Uterus (tissue), 2 donors: Measurements from ENCODE around the gene KCNK1.

ENCODE experiments used
- CTCF ChIP-seq, 4 experiments: fragments of 200-600 bp in 2 of 4; fragments of 450-650 bp in 2 of 4; sonication (generic) in 2 of 4; IDR thresholded peaks; one replicate each; pipeline ENCODE4 v1.5.1; 2016 to 2019; ENCODE audit warnings: antibody characterized with exemption in 4 of 4, mild to moderate bottlenecking in 2 of 4, moderate library complexity in 1 of 4
- POLR2A ChIP-seq, 2 donors: fragments of 450-650 bp; IDR thresholded peaks; one replicate each; pipeline ENCODE4 v1.6.1; 2016; ENCODE audit warnings: antibody characterized with exemption in 2 of 2, mild to moderate bottlenecking in 1 of 2, moderate library complexity in 1 of 2

GRCh38 chr1:233614173-233614742 lies 352 bp downstream of the KCNK1 start:
- TF ChIP-seq CTCF (IDR thresholded peaks at IDR 0.05) (no peak), POLR2A (IDR thresholded peaks at IDR 0.05) (no peak)
